ENCODE measurements around the gene FHIT.

The FHIT gene

DNA sequence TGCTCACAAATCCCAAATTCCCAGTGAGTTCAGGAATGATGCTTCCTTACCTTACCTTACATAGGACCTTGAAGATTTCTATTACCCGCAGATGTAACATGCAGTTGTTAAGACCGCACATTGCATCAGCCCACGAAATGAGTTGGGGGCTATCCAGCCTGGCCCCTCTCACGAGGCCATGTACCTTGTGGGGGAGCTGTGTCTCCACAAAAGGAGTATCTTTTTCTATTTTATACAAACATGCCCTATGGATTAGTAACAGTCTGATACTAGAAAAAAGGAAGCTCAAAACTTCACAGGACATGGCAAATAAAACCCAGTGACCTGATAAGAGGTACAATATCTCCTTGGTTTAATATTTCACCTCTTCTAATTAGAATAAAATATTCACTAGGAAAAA, 1114.7 kb downstream of the FHIT start:
- DNase-seq, result no peak

DNA sequence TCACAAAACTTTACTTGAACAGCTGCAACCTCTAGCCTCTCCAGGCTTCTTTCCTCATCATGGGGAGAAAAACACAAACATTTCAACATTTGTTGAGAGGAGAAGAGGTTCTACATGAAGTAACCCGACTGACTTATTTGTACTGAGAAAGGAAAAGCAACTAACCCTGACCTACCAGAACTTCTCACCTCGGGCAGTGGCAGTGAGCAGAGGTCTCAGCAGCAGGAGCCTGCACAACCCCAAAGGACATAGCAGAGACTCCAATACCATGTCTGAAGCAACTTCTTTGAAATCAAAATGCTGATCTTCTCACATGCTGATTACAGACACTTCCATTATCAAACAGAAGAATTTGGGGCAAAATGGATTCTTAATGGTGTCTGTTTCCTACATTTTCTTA, 1115.8 kb downstream of the FHIT start:
- DNase-seq, result no peak

DNA sequence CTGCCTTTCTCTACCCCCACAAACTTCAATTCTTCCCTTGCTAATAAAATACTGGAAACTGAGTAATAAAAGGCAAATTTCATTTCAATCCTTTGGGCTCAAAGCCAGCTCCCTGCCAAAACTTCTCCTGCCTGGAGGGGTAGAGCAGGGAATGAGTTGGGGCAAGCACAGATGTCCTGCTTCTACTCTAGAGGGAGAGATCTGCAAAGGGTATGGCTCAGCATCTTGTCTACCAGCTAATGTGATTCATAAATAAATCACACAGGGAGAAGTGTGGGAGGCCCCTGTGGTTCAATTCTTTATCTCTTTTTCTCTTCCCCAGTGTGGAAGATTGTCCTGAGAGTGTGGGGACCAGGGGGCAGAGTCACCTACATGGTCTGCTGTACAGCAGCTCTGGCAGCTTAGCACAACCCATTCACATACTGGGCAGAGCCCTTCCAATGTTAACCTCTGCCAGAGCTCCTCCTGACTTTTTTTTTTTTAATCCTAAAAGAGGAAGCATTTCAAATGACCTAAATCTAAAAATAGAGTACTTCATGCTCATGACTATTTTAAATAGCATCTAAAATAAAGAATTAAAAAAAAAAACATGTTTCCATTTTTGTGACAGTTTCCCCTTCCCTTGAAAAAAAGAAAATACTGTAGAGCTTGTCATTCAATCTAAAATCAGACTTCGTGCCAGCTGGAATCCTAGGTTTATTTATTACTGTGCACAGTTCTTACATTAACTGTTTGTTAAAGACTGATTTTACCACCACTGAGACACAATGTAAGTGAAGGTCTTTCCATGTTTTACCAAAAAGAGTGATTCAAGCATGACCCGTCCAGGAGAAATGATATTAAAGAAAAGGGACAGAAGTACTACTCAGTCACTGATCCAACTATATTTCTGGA, 1117.7 kb downstream of the FHIT start:
- DNase-seq, result no peak

DNA sequence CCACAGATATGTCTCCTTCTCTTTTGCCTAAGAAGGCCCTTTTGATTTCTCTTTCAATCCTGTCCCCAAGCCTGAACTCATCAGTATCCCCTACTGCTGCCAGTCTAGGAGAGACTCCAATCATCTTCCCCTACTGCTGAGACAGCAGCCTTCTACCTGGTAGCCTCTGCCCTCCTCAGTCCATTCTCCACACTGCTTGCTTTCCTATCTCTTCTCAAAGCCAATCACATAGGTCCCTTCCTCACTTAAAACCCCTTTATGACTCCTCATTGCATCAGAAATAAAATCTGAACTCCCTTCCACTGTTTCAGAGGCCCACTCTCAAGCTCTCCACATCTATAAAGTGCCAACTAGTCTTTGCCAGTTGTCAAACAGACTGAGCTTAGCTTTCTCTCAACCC, 1119.6 kb downstream of the FHIT start:
- no peak for DNase-seq

DNA sequence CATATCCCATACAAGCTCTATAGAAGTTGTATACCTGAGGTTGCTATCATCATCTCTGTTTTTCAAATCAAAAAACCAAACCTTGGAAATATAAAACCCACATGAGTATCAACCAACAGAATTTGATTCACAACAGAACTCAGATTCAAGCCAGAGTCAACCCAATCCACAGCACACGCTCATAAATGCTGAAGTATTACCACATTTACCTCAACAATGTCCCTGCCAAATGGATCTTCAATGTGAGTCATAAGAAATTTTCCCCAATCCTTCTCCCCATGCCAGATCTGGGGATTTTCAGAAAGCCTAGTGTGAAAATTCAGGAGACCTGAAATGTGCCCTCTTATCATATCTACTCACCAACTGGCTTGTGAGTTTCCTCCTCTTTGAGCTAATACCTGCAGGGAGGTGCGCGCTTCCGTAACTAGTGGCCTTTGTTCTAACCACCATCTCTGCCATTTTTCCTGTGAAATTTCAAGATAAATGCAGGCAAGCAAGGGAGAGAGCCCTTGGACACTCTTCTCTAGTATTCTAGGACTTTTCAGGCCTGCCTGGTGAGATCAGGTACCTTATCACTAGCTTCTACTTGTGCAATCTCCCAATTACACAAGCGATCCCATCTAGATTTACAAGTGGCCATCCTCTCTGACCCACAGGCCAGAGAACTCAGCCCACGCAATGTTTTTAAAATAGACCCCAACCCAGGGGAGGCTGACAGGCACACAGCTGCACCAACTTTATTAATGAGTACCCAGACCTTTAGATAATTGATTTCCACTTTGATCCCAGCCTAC, 1124.5 kb downstream of the FHIT start:
- DNase-seq, result no peak

DNA sequence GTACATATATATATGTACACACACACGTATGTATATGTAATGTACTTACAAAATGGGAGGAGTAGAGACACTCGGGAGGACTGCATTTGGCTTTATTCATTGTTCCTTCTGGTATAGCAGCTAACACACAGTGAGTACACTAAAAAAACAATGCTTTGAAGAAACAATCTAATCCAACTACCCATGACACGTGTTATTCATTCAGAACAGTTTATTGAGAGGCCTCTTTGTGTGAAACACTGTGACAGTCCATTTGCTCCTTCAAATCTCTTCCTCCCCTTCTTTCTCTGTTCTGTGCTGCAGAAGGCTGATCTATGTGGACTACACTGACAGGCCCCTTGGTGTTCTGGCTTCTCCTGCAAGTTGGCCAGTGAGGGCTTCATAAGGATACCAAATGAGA, 1125.6 kb downstream of the FHIT start:
- DNase-seq, result no peak

DNA sequence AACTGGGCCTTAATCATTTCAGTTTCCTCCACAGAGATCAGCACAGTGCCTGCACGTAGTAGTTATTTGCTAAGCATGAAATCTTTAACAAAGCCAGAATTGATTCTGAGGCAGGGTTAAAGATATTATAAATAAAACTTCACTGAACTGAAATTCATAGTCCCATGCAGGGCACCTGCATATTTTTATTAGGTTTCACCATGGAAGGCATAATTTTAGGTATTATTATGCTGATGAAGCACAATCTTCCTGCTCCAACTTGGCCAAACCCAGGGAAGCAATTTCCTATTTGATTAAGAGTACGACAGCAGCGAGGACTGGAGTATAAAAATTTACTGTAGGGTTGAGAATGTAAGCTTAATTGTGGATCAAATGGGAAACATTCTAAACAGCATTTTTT, 1131.0 kb downstream of the FHIT start:
- no peak for DNase-seq

DNA sequence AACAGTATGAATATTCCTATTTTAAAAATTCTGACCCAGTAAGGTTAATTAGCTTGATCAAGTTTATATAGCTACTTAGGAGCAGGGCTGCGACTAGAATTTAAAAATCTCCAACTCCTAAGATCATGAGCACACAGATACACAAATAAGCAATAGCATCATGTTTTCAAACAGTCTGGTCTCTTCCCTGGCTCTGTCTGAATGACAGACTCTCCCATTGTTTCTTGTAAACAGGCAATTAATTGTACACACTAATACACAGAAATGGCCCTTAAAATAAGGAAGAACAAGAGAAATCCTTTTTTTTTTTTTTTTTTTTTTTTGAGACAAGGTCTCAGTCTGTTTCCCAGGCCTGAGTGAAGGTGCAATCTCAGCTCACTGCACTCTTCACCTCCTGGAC, 1137.1 kb downstream of the FHIT start:
- DNase-seq, result no peak

DNA sequence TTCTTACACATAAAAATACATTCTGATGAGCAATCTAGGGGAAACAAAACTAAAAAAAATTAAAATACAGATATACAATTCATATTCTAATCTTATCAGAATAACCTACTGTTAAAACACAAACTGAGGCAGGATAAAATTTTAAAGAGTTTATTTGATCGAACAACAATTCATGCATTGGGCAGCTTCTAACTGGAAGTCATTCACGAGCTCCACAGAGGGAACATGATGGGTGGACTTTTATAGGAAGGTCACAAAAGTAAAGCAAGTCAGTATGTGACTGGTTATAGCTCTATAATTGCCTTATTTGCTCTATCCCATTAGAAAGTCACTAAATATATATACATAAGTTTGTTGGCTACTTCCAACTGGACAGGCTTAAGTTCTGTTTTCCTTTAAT, 1144.0 kb downstream of the FHIT start:
- no peak for DNase-seq

DNA sequence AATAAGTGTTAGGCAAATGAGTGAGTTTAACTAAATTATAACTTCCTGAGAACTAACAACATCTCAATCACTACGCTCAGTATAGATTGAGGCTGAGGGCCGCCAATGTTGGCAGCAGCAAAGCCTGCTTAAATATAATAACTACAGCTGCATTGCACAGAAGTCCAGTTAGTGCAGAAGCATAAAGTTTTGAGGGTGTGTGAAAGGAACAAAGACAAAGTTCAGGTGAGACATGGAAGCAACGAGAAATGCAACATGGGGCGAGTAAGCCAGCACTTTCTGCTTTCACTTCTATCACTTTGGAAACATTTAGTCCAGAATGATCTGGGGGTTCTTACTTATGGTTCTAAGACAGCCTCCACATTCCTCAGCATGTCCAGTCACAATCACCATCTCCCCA, 1149.1 kb downstream of the FHIT start:
- no peak for DNase-seq

DNA sequence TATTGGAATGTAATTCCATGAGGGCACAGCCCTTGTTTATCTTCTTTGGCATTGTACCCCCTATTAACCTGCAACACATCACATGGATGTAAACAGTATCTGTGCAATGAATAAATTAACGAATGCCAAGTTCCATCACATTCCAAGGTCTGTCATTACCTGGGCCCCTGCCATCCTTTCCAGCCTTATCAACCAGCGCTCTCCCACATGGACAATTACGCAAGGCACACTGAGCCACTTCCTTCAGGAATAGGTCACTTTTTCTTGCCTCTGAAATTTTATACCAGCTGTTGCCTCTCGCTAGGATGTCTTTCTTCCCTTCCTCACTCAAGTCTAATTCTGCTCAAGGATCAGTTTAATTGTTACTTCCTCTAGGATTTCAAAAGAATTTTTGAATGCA, 1149.6 kb downstream of the FHIT start:
- DNase-seq, result no peak

DNA sequence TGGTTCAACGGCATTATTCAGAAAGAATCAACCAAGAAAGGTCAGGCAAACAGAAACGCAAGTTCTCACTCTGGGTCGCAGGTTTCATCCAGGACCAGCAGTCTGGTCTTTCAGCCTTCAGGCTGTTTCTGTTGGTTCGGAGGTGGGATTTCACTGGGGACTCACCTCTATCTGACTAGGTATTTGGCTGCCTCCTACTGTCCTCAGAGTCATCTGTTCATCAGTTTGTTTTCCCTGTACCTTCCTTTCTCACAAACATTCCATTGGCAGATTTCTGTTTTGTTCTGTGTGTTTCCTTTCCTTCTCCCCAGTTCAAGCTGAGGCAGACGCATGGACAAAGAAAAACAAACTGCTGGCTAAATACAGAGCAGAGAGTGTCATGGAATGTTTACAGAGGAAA, 1154.8 kb downstream of the FHIT start:
- DNase-seq, result no peak

DNA sequence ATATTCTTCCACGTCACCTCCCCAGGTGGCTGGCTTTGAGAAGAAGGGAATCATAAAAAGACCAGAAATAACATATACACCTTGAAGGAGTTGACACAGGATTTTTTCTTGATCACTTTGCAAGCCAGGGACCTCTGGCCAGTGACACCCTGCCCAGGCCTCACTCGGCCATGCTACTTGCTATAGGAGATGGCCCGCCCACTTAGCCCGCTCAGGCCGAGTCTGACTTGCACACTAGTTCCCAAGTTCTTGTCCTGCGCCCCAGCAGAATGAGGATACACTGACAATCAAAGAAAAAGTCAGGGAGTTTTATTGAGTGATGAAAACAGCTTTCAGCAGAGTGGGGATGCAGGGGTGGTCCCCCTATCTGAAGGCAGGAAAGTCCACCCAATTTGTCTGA, 1155.3 kb downstream of the FHIT start:
- DNase-seq, result no peak

DNA sequence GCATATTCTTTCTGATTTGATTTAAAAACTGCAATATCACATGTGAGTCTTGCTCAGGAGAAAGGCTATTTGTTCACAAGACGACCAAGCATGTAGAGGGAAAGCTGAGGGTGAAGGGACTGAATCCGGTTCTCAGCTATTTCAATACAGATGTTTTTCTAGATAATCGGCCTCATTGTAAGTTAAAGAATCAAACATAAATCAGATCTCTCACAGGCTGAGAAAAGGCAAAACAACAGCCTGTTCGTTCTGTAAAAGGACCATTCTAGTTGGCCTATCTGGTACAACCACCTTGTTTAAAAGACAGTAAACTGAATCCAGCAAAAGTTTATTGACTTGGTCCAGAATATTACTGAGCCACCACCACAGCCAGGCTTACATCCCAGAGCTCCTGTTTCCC, 1155.7 kb downstream of the FHIT start:
- DNase-seq, result no peak

DNA sequence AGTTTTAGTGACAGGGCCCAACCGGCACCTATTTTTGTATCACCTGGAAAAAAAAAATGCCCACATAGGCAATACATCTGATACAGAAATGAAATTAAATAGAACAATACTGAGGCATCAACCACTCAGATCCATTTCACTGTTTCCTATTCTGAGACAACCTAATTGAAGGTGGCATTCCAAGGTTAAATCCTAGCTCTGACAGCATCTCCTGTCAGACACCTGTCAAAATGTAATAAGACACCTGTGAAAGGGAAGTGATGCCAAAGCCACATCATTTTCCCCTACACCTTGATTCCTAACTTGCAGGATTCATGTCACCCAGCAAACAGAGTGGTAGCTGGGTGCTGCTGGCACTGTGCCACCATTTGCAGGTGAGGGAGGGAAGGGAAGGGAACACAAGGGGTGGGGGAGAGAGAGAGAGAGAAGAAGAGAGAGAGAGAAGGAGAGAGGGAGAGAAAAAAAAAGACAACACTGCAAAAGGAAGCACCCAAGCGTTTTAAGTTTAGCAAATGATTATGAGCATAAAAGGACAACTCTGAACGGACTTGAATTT, 1156.8 kb downstream of the FHIT start:
- no peak for DNase-seq

DNA sequence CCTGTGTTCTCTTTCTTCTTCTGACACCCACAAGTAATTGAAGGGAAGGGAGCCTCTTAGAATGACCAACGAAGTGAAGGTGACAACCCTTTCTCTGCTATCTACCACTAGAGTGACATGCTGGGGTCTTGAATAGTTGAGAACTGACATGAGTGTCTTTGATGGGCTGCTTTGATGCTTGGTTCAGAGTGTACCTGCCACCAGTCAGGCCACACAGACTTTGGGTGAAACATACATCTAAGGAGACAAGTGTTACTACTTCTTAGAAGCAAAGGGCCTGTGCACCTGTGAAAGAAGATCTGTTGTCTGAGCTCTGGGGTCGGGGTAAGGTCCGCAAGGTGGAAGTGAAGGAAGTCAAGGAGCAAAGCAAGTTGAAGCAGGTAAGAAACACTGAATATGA, 1160.7 kb downstream of the FHIT start:
- DNase-seq, result no peak

DNA sequence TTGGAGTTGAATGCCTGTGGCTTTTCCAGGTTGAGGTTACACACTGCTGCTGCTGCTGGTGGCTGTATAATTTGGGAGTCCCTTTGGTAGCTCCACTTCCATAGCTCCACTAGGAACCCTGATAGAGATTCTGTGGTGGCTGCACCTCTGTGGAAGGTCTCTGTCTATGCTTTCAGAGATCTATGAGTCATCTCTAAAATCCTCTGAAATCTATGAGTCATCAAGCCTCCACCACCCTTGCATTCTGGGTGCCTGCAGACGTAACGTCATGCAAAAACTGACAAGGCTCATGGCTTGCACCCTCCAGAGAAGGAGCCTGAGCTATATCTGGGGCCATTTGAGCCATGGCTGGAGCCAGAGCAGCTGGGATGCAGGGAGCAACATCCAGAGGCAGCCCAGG, 1164.4 kb downstream of the FHIT start:
- no peak for DNase-seq

DNA sequence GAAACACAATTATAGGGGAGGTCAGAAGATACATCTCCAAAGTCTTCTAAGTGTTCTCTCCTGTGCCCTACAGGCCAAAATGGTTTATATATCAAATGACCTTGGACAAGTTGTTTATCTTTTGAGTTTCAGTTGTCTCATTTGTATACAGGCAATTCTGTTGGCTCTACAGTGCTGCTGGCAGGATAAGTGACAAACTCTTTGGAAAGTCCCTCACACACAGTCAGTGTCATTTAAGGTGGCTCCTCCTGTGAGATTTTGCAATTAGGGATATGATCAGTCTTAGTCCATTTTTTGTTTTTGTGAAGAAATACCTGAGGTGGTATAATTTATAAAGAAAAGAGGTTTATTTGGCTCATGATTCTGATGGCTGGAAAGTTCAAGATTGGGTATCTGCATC, 1165.6 kb downstream of the FHIT start:
- DNase-seq, result no peak

DNA sequence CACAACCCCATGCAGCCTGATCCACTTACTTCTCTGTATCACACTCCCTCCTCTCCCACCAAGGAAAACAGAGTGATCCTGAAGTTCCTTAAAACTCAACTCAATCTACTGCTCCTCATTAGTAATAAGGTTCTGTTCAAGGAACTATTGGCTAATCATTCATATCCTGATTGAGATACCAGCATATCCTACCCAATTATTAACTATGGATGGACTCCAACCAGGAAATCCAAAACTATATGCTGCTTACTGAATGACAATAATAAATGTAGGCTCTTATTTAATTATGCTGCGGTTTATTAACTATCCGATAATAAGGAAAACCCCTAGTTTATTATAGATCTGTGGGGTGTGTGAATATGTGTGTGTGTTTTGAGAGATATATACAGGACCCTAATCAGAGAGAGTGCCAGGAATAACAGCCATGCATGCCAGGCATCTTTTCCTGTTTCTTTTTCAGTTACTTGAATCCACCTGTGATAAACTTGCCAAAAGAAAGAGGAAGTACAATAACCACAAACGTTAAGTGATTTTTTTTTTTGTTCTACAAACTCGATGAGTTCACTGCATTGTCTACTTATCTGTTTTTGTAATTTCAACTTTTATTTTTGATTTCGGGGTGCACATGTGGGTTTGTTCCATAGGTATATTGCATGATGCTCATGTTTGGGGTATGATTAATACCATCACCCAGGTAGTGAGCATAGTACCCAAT, 1169.7 kb downstream of the FHIT start:
- DNase-seq, result no peak

DNA sequence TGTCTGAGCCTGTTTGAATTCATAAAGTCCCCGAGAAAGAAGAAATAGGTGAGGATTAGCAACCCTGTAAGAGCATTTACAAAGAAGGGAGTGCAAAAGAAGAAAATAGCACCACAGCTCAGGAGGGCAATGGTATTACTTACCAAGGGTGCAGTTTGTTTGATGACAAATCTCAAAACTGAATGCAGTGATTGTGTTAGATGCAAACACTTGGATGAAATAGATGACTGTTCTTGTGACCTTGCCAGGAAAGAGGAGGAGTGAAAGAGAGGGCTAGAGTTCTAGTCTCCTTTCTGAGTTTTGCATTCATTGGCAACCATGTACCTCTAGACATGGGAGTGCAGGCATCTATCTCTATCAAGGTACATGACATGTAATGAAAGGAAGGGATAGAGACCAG, 1170.6 kb downstream of the FHIT start:
- no peak for DNase-seq

DNA sequence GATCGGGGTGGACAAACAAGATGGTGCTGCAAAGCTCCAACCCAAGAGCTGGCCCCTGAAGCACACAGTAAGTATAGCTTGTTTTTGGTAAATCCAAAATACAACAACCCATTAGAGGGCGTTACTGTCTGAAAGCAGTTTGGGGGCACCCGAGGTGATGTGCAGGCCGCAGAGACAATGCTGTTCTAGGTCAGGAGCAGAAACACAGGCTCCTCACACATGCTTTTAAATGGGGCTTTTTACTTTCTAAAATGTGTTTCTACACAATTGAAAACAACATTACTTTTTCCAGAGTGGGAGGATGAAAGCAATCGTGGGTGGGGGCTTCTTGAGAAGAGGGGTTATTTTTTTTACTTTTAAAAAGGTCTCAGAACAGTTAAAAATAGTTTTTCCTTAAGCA, 1172.2 kb downstream of the FHIT start:
- DNase-seq, result peak; percentile 33

DNA sequence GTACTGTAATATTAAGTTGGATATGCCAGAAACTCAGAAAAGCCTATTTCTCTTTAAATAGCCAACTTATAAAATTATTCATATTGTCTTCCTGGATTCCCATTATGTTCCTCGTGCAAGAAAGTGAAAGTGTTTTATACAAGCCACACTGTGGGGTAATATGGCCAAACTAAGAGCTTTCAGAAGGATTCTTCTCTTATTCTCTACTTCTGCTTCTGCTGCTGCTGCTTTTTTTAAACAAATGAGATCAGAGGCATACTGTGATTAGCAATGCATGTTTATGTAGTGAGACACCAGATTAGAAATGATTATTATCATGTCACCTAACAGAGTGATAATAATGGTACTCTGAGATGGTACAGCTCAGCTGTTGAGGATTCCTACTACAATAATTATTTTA, 1174.9 kb downstream of the FHIT start:
- no peak for DNase-seq

DNA sequence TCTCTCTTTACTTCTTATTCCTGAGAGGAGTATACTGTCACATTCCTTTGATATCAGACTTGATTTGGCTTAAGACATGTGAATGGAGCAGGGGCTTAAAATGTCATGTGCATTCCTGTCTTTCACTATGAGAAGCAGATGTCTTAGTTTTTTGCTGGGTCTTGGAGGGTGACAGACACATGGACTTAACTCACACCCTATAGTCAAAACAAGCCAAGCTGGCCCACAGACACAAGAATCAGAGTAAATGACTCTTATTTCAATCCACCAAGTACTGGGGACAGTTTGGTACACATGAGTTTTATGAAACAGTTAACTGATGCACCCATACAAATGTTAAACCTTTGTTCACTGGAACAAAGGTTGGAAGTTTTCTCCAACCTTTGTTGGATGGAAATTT, 1177.3 kb downstream of the FHIT start:
- no peak for DNase-seq
